Stimulated activated CD4-positive, alpha-beta T cell treated with anti-CD3 and anti-CD28 coated beads, Interleukin-4, amount 100 ng/mL, for 4 hours (primary cell): ENCODE measurements around the gene NRCAM.

Source experiments
- DNase-seq, 2 experiments: peaks; one replicate each; pipeline ENCODE4 v3.0.0-alpha.2; 2020

The NRCAM gene

DNA sequence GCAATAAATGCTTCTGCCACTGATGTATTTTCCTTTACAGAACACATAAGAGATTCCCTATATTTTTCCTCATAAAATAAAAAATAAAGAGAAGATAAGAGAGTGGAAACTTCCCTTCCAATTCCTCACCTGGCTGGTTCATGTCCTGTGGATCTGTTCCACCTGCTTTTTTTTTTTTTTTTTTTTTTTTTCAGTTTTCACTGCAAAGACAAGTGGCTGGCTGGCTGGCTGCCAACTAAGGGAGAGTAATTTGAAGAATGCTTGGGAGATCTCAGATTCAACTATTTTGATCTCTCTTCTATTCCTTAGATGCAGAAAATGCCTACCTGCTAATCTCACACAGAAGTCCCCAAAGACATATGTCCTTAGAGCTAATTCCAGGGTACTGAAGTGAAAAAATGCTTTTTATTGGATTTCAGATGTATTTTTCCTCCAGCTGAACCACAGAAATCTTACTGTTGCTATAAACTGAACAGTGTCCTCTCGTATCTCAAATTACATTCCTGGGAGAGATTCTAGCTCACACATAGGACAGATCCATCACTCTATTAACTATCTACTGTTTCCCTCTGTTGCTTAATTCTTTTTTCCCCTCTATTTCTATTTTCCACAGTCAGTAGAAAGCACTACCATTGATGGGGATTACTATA, 120.8 kb downstream of the NRCAM start:
- DNase-seq = peak in 1 of 2 experiments; percentile 1

GRCh38 chr7:108332937-108333336, 123.3 kb downstream of the NRCAM start:
- no peak for DNase-seq

DNA sequence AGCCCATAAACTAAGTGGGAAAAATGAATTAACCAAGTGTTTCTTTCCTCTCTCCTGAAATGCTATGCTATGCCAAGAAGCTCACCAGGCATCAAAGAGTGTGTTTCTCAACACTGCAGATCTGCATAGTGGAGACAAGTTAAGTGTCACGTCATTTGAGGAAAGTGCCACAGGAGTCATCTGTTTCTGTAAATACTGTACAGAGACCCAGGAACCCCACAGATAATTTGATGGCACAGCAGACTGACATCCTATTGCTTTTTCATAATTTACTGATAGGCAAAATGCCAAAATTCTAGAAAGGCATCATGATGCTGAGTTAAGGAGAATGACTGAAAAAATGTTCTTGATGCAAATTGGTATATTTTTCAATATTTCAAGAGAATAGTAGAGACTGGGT, 124.3 kb downstream of the NRCAM start:
- DNase-seq = no peak

DNA sequence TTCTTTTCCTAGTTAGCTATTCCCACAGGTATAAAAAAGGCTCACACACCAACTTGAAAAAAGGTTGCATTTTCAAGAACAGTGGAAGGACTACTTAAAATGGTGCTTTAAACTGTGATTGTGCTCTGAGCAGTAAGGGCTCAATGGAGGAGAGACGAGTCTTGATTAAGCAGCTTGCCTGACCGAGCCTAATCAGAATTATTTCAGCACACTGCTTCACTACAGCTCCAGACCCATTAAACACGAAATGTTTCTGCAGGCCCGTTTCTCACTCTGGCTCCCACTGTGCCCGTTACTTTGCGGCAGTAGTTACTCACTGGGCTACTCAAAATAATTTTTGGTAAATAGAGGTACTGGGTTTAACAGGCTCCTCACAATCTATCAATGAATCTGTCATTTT, 126.0 kb downstream of the NRCAM start:
- no peak for DNase-seq

GRCh38 chr7:108329514-108329913, 126.7 kb downstream of the NRCAM start:
- no peak for DNase-seq

DNA sequence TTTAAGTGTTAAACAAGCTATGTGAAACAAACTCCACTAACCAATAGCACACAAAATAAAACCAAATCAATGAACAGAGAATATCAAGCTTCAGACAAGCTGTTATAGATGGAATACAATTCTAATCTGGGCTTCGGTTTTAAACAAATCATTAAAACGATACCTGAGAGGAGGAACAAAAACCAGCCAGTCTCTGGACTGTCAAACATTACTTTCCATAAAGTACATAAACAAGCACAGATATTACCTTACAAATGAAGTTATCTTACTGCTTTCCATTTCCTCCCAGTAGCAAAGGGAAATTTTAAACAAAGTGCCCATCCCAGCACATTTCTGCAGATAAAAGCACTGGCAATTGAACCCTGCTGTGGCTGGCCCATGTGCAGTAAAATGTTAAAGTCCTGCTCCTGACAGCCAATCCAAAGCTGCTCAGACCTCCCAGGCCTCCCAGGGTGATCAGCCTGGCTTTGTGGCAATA, 128.0 kb downstream of the NRCAM start:
- DNase-seq = no peak

GRCh38 chr7:108327353-108327752, 128.9 kb downstream of the NRCAM start:
- DNase-seq = no peak

DNA sequence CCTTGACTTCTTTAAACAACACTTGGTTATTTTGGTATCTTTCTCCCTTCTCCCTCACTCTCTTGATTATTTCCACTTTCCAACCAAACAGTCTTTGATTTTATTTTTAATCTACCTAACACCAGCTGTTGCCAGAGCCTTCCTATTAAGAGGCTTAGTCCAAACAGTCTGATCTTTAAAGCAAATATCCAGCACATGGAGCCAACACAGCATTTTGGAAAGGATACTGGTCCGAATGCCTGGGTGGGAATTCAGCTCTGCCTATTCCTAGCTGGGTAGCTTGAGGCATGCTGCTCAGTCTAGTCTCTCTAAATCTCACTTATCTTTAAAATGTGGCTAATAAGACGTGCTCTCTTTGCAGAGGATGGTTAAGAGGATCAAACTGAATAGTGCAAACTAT, 129.3 kb downstream of the NRCAM start:
- DNase-seq = no peak

DNA sequence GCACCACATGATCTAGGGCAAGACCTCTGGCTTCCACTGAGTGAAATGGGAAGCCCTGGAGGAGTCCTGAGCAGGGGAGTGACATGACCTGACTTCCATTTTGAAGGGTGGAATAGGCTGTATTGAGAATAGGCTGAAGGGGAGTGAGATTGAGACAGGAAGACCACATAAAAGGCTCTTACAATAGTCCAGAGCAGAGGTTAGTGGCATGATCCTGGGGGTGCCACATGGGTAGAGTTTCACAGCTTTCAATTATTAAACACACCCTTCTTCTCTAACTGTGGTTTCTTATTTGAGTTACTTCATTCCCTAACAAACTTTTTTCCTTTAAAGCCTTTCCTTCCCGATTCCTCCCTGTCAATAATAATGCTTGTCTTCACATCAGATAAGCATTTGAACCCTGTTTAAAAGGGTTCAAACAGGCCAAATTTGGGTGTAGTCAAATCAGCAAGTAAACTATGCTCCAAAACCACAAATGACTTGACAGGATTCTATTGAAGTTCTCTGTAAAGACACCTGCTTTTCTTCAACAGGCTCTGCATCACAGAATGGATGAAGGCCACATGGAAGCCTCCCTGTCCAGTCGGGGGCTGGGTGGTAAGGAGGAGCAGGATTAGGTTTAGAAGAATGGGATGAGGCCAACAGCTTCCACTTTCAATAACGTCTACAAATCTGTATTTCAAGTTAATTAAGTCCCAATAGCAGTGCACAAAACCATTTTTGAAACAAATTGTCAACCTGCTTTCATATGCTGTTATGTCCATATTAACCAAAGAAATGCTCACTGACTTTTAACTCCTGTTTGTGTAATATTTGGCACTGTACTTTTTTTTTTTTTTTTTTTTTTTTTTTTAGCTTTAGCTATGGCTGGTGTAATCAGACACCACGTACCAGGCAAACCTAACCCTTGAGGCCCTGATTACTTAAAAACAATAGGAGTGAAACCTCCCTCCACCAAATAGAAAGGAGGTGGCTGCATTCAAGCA, 131.9 kb downstream of the NRCAM start:
- DNase-seq = no peak

GRCh38 chr7:108322925-108323832, 133.1 kb downstream of the NRCAM start:
- DNase-seq = no peak

- DNase-seq = no peak
Measured at GRCh38 chr7:108322046-108322445, 134.2 kb downstream of the NRCAM start.

GRCh38 chr7:108321359-108321758, 134.9 kb downstream of the NRCAM start:
- no peak for DNase-seq

DNA sequence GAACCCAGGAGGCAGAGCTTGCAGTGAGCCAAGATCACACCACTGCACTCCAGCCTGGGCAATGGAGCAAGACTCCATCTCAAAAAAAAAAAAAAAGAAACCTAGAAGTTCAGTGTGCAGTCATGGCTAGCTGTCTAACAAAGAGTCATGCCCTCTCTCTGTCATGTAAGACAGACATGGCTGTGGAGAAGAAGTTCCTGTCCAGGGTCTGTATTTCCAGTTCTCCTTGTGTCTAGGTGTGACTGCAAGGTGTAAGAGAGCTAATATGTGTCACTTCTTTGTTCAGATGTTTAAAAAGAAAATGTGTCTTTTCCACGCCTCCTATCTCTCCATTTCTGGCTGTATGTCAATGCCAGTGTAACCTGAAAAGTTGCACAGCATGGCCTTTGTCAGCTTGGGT, 139.5 kb downstream of the NRCAM start:
- DNase-seq = no peak

GRCh38 chr7:108314551-108314950, 141.7 kb downstream of the NRCAM start:
- DNase-seq = no peak

- DNase-seq = no peak
Measured at GRCh38 chr7:108314049-108314448, 142.2 kb downstream of the NRCAM start.

DNA sequence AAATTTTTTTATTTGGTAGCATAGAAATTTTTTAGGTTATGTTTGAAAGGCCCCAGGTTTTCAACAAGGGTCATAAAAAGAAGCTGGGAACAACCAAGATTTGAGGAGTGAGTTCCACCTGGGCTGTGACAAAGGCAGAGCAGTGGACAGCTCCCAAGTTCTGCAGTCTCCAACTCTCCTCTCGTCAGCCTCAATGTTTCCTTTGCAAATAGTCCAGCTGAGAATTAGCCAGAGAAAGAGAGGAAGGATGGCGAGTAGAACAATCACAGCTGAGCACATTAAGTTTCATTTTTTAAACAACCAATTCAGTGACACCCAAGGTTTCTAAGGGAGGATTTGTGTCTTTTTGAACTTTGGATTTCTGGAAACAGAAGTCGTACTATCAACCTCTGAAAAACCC, 143.2 kb downstream of the NRCAM start:
- no peak for DNase-seq

- DNase-seq = no peak
Measured at GRCh38 chr7:108311446-108312168, 144.6 kb downstream of the NRCAM start.

DNA sequence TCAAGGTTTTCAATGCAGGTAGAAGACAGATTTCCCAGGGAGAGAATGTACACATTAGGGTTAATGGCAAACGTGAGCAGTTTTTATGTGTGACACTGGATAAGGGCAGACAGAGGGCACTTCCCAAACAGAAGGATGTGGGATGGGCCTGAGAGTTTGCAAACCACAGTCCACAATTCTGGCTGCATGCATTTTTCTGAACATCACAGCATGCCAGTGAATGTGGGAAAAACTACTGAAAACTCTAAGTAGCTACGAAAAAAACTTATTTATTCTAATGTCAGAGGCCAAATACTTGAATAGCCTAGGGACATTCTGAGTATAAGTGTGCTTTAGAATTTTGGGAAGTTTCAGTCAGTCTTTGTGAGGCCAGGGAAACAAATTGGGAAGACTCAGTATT, 145.9 kb downstream of the NRCAM start:
- no peak for DNase-seq

GRCh38 chr7:108308903-108309302, 147.3 kb downstream of the NRCAM start:
- DNase-seq = no peak

DNA sequence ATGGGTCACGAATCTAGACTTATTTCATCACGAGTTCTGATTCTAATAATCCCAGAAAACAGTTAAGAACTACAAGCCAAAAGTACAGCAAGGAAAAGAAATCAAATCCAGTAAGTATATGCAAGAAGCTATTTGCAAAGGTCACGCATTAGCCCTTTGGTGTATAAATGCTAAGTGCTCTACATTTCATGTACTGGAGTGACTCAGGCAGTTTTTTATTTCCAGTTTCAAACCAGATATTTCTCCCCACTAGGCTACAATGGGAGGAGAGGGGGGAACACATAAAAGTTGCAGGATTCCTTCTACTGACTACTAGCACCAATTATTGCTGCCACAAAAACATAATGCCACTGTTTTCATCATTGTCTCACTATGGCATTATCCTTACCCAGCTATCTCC, 148.0 kb downstream of the NRCAM start:
- no peak for DNase-seq

GRCh38 chr7:108307595-108307994, 148.6 kb downstream of the NRCAM start:
- no peak for DNase-seq

DNA sequence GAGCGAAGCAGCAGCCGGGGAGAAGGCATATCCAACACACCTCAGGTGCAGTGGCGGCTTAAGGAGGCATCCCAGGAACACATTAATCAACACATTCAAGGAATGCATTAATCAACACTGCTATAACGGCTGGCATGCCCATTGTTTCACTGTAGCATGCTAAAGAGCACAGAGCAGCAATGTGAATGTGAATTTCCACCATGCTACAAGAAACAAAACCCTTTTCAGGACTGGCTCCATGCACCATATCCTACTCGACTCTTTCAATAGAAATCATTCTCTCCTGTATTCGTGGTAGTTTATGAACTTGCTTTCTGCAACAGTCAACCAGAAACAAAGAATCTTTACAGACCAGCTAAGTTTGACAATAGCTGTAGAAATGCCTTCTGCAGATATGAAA, 149.0 kb downstream of the NRCAM start:
- no peak for DNase-seq
